Measurements from ENCODE around the gene MT1F.

The MT1F gene

GRCh38 chr16:56625943-56626654 lies 31.7 kb upstream of the MT1F start:
- no peak for DNase-seq (ENCODE audit: low read depth, low spot score)

GRCh38 chr16:56626685-56627084 lies 31.1 kb upstream of the MT1F start:
- no peak for DNase-seq (ENCODE audit: low read depth, low spot score)

GRCh38 chr16:56628486-56629350 lies 29.0 kb upstream of the MT1F start:
- no peak for DNase-seq (ENCODE audit: low read depth, low spot score)

GRCh38 chr16:56629531-56629930 lies 28.2 kb upstream of the MT1F start:
- DNase-seq (ENCODE audit: low read depth, low spot score) = no peak

- DNase-seq (ENCODE audit: low read depth, low spot score) = no peak
Observed at GRCh38 chr16:56630134-56630533, 27.6 kb upstream of the MT1F start.

GRCh38 chr16:56631197-56631596 lies 26.6 kb upstream of the MT1F start:
- DNase-seq (ENCODE audit: low read depth, low spot score) = no peak

- DNase-seq (ENCODE audit: low read depth, low spot score) = no peak
Observed at GRCh38 chr16:56631832-56632155, 26.0 kb upstream of the MT1F start.

GRCh38 chr16:56632156-56632847 lies 25.5 kb upstream of the MT1F start, which contains the start of gene MT1M:
TSS of gene MT1M (plus strand) at chr16:56632659. CDS start at chr16:56632732, 73 bp downstream.
- DNase-seq (ENCODE audit: low read depth, low spot score) = no peak

- DNase-seq (ENCODE audit: low read depth, low spot score) = no peak
Observed at GRCh38 chr16:56632848-56633365, 24.9 kb upstream of the MT1F start.

GRCh38 chr16:56633535-56633934 lies 24.2 kb upstream of the MT1F start:
- no peak for DNase-seq (ENCODE audit: low read depth, low spot score)

- no peak for DNase-seq (ENCODE audit: low read depth, low spot score)
Observed at GRCh38 chr16:56634715-56635440, 22.9 kb upstream of the MT1F start.

GRCh38 chr16:56635441-56635967 lies 22.3 kb upstream of the MT1F start:
- DNase-seq (ENCODE audit: low read depth, low spot score) = no peak

- no peak for DNase-seq (ENCODE audit: low read depth, low spot score)
Observed at GRCh38 chr16:56636616-56637413, 20.9 kb upstream of the MT1F start.

- no peak for DNase-seq (ENCODE audit: low read depth, low spot score)
Observed at GRCh38 chr16:56637814-56638750, 19.7 kb upstream of the MT1F start, which contains the start of gene MT1A. TSS of gene MT1A (plus strand) at chr16:56638666. CDS start at chr16:56638739, 73 bp downstream.

GRCh38 chr16:56639045-56639444 lies 18.7 kb upstream of the MT1F start:
- no peak for DNase-seq (ENCODE audit: low read depth, low spot score)

- DNase-seq (ENCODE audit: low read depth, low spot score) = no peak
Observed at GRCh38 chr16:56640076-56640475, 17.7 kb upstream of the MT1F start.

GRCh38 chr16:56641166-56641565 lies 16.6 kb upstream of the MT1F start:
- DNase-seq (ENCODE audit: low read depth, low spot score) = no peak

- DNase-seq (ENCODE audit: low read depth, low spot score) = no peak
Observed at GRCh38 chr16:56643080-56643778, 14.5 kb upstream of the MT1F start.

GRCh38 chr16:56643833-56644232 lies 13.9 kb upstream of the MT1F start:
- no peak for DNase-seq (ENCODE audit: low read depth, low spot score)
